Immature natural killer cell (primary cell): ENCODE results near the gene KLF13. TPM values are rescaled to one million over a fixed set of nuclear protein-coding genes. Genes with fewer than 3 reads are reported as not detected.
A peak's percentile ranks its signal among the peaks of the same experiment; 100 is the strongest.

Experiments used
- DNase-seq, 3 donors: peaks; one replicate each; pipeline ENCODE4 v3.0.0; 2022; ENCODE audit warnings: mixed read lengths in 1 of 3
- H3K27ac Mint-ChIP-seq, 6 donors: one replicate each; pipeline ENCODE4 v1.8.0; 2020; ENCODE audit warnings: mixed read lengths in 6 of 6, mild to moderate bottlenecking in 5 of 6, inconsistent platforms in 4 of 6, moderate library complexity in 3 of 6
- H3K27me3 Mint-ChIP-seq, 3 donors: one replicate each; pipeline ENCODE4 v1.8.0; 2020 to 2021; ENCODE audit warnings: low read depth in 3 of 3, mild to moderate bottlenecking in 3 of 3, mixed read lengths in 3 of 3, moderate library complexity in 3 of 3, inconsistent platforms in 1 of 3
- H3K36me3 Mint-ChIP-seq, 3 donors: one replicate each; pipeline ENCODE4 v1.8.0; 2020; ENCODE audit warnings: mixed read lengths in 3 of 3, inconsistent platforms in 2 of 3, mild to moderate bottlenecking in 2 of 3
- H3K4me1 Mint-ChIP-seq, 2 donors: one replicate each; pipeline ENCODE4 v1.8.0; 2020; ENCODE audit warnings: inconsistent platforms in 2 of 2, mild to moderate bottlenecking in 2 of 2, mixed read lengths in 2 of 2, moderate library complexity in 1 of 2
- H3K4me3 Mint-ChIP-seq, 5 donors: one replicate each; pipeline ENCODE4 v1.8.0; 2020; ENCODE audit warnings: mild to moderate bottlenecking in 5 of 5, mixed read lengths in 5 of 5, inconsistent platforms in 3 of 5, moderate library complexity in 3 of 5
- H3K9me3 Mint-ChIP-seq, 6 donors: one replicate each; pipeline ENCODE4 v1.8.0; 2020; ENCODE audit warnings: mild to moderate bottlenecking in 6 of 6, mixed read lengths in 6 of 6, inconsistent platforms in 4 of 6, moderate library complexity in 3 of 6
- polyA plus RNA-seq, 3 donors: library from polyadenylated mRNA; unstranded; fragments of 300-500 nt; fragmentation: Illumina TruSeq; gene quantifications; one replicate each; pipeline ENCODE4 v1.2.3, GENCODE V29; 2021

The KLF13 gene
- polyA plus RNA-seq, 3 donors from 2014 or later: 24.7 to 89.9 (median 47.2) TPM

DNA sequence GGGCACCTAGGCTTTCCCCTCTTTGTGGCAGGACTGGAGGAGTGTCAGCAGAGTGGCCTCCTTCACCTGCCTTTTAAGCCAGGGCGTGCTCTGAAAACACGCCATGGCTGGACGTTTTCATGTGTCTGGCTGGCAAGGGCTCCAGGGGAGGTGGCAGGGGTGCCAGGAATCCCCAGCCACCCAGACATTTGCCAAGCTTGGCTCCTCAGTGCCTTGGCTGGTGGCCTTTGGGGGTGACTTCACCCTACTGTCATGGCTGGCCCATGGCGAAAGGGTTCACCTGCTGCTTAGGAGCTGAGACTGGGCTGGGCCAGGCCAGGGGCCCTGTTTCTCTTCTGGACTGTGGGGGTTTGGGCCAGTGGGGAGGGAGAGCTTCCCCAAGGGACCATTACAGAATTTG, 17.6 kb downstream of the KLF13 start:
- H3K4me1 Mint-ChIP-seq: peaks cover 100% of the 10 kb centered on the region in 2 donors
- peak overlapping the region; percentile 92 to 96 (median 95) for H3K27ac Mint-ChIP-seq
- H3K27me3 Mint-ChIP-seq: peaks cover 29 to 65% (median 49%) of the 10 kb centered on the region in 3 donors
- no peaks in the 10 kb centered on the region for H3K36me3 Mint-ChIP-seq
- no peaks in the 10 kb centered on the region for H3K9me3 Mint-ChIP-seq
- peak overlapping the region; percentile 68 to 89 (median 85) for H3K4me3 Mint-ChIP-seq
- DNase-seq: no peak

DNA sequence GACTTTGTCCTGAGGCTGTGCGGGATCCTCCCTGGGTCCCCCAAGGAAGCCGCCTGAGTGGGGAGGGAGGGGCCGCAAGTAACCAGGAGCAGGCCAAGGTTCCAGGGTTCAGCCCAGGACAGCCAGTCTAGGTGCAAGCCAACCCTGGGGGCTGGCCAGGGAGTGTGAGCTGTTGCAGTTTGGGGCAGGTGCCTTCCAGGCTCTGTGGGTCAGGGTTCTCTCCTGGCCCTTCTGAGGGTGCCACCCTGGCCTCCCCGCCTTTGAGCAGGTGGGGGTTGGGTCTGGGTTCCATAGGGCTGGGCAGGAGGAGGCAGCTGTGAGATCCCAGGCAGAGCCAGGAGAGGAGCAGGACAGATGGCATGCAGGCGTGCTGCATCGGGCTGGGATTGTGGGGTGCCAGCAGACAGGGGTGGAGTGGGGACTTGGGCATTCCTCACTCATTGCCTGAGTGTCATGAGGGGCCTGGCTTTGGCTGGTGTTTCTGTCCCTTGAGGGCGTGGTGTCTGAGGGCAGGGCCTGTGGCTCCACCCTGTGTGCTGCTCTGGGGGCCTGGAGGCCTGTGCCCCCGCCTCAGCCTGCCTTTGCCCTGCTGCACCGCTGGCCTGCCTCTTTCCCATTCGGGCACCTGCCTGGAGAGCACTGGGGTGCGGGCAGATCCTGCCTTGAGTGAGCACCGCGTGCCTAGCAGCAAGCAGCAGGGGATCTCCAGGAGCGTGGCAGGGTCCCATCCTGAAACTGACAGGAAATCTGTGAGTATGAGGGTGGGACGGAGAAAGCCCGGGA, 18.4 kb downstream of the KLF13 start:
- peak overlapping the region; percentile 70 to 85 (median 80) for H3K4me3 Mint-ChIP-seq
- H3K9me3 Mint-ChIP-seq: no peaks in the 10 kb centered on the region
- DNase-seq: no peak
- H3K27ac Mint-ChIP-seq: peak overlapping the region; percentile 92 to 96 (median 95)
- peaks cover 33 to 67% (median 51%) of the 10 kb centered on the region in 3 donors for H3K27me3 Mint-ChIP-seq
- no peaks in the 10 kb centered on the region for H3K36me3 Mint-ChIP-seq
- peaks cover 100% of the 10 kb centered on the region in 2 donors for H3K4me1 Mint-ChIP-seq

DNA sequence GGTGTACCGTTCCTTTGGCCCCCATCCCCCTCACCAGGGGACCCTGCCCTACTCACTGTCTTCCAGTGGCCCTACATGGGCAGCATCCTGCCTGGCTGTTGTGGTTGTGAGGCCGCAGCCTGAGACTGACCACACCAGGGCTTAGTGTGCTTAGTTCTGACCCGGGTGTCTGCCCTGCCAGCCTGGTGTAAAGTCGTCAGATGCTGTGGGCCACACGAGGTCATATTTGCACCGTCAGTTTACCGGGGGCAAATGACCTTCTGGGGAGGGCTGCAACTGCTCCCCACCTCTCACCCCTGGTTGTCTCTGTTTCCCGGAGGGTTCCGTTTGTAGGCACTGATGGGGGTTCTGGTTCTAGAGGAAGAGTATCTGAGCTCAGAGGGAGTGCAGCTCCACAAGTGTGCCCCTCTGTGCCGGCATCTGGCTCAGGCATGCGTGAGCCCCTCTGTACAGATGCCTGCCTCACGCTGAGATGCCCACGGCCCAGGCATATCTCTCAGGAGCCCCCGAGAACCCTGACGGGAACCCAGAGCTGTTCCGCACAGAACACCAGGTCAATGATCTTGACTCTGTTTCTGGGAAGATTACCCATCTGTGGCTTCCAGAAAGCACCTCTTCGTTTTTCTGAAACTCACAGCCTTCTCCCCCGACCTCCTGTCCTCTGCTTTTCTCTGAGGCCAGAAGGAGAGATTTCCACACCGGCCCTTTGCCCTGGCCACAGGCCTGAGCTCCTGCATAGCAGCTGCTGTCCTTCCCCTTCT, 19.2 kb downstream of the KLF13 start:
- peak; percentile 54 to 76 (median 61) for DNase-seq
- Mint-ChIP-seq H3K27ac (peak overlapping the region; percentile 92 to 96 (median 95)), H3K4me1 (peaks cover 100% of the 10 kb centered on the region in 2 donors), H3K27me3 (peaks cover 38 to 70% (median 50%) of the 10 kb centered on the region in 3 donors), H3K36me3 (no peaks in the 10 kb centered on the region), H3K9me3 (no peaks in the 10 kb centered on the region), H3K4me3 (peak overlapping the region; percentile 70 to 85 (median 80))

DNA sequence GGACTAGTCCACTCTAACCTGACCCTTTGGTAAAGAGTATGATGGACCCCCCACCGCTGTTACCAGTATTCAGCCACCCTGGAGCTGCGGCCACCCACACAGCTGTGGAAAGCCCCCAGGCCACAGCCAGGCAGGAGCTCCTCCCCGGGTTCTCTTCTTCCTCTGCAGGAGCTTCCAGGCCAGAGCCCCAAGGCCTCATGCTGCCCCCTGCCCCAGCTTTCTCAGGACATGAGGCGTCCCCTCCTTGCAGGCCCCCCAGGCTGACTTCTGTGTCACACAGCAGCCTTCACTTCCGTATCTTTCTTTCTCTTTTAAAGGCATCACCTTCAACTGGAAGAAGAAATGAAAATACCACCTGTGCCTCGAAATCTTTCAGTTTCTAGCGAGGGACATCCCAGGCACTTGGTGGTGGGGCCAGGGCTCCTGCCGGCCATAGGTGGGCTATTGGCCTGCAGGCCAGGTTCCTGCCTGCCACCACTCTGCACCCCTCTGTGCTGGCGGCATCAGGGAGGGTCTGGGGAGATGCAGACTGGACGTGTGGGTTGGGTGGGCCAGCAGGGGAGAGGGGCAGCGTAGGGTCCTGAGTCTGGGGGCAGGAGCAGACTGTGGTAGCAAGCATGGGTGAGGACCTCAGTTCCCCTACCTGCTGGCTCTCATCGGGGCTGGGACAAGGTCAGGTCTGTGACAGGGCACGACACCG, 19.9 kb downstream of the KLF13 start:
- H3K27ac Mint-ChIP-seq: peak overlapping the region; percentile 92 to 96 (median 95)
- no peaks in the 10 kb centered on the region for H3K36me3 Mint-ChIP-seq
- H3K4me3 Mint-ChIP-seq: peak overlapping the region; percentile 70 to 85 (median 80)
- peaks cover 34 to 69% (median 45%) of the 10 kb centered on the region in 3 donors for H3K27me3 Mint-ChIP-seq
- peaks cover 100% of the 10 kb centered on the region in 2 donors for H3K4me1 Mint-ChIP-seq
- H3K9me3 Mint-ChIP-seq: no peaks in the 10 kb centered on the region
- no peak for DNase-seq

DNA sequence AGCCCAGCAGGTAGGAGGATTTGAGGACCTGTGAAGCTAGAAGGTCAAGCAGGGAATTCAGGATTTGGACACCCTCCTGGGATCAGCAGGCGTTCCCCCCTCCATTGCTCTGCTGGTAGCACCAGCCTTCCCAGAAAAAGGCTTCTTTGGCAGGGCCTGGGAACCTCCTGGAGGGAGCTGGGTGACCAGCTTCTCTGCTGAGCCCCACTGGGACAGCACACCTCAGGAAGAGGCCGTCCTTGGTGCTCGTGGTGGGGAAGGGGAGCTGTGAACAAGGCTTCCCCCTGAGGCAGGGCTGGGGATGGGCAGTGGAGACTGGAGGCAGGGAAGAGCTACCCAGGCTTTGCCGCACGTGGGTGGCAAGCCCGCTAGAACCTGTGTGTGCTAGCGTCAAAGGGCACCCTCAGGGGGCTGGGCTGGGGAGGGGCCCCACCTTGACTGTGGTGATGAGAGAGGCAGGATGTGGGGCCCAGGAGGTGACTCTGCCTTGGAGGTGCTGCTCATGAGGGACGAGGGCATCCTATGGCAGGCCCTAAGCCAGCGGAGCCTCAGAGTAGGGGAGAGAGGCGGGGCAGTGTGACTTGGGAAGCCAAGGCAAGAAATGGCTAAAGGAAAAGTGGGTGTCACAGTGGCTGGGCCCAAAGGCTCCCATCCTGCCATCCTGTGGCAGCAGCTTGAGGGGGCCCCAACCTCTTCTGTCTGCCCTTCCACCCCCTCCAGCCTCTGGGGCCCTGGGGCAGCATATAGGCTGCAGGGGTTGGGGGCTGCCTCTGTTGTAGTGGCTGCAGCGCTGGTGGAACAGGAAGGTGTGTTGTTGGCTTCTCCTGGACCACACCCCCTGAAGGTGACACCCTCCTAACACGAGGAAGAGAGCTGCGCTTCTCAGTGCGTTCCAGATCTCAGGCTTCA, 20.7 kb downstream of the KLF13 start:
- H3K9me3 Mint-ChIP-seq: no peaks in the 10 kb centered on the region
- no peaks in the 10 kb centered on the region for H3K36me3 Mint-ChIP-seq
- peak overlapping the region; percentile 70 to 85 (median 80) for H3K4me3 Mint-ChIP-seq
- H3K4me1 Mint-ChIP-seq: peaks cover 100% of the 10 kb centered on the region in 2 donors
- peak overlapping the region; percentile 92 to 96 (median 95) for H3K27ac Mint-ChIP-seq
- peak; percentile 74 to 77 (median 76) for DNase-seq
- H3K27me3 Mint-ChIP-seq: peaks cover 29 to 70% (median 44%) of the 10 kb centered on the region in 3 donors

DNA sequence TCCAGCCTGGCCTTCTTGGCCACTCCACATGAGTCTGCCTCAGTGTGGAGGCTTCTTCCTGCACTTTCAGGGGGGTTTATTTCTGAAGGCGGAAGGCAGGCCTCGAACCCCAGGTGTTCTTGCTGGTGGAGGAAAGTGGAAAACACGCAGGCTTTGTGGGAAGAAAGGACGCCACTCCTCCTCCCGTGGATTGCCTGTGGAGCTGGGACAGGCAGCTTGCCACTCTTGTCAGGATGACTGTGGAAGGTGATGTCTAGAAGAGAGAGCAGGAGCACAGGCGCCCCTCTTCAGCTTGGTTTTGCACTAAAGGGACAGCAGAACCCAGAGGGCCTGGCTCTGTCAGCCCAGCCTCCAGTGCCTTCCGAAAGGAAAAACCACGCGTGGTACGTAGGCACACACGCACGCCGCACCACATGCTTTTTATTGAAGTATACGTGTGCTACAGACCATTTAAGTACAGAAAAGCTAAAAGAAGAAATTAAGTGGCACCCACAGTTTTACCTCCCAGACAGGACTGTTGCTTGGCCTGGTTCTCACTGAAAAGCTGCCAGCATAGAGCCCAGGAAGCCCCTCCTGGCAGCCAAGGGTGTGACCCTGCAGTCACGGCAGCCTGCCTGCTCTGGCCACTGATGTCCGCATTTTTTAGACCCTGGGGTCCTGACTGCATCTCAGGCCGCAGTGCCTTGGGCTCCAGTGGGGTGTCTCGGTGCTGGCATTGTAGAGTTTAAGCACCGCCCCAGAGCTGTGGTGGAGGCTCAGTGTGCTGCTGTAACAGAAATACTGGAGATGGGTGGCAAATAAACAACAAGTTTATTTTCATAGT, 21.6 kb downstream of the KLF13 start:
- Mint-ChIP-seq H3K4me3 (peak overlapping the region; percentile 53 to 85 (median 70)), H3K4me1 (peaks cover 100% of the 10 kb centered on the region in 2 donors), H3K27me3 (peaks cover 32 to 71% (median 53%) of the 10 kb centered on the region in 3 donors)

DNA sequence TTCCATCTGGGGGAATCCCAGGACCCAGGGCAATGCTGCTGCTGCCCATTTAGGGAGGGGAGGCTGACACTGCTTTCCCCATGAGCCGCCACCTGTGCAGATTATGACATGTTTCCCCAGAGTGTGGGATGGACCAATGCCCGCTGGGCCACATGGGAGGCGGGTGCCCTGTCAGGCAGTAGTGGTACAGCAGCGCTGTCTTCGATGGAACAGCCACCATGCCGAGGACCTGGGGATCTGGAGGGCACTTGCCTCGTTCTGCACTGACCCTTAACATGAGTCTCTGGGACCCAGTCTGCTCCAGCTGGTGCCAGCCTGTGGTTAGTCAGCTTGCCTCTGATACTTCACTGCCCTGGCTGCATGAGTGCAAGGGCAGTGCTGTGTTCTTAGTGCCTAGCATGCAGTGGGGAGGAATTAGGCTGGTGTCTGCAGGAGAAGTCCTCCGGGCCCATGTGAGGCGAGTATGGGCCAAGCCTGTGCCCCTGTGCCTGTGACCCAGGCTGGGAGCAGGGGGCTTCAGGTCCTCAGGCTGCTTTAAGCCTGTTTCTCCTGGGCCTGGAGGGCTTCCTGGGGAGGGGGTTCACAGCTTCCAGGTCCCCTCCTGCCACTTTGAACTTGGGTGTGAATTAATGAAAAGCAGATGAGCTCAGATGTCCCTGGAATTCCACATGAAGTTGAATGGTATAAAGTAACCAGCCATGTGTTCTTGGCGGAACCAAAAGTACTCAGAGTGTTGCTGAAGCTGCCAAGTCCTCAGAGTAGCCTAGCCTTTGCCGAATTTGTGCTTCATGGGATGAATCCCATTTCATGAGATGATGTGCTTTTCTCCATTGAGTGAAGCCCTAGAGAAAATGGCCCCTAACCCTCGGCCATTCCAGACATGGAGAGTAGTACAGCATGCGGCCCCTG, 22.9 kb downstream of the KLF13 start:
- Mint-ChIP-seq H3K27ac (peak overlapping the region; percentile 87 to 99 (median 95)), H3K27me3 (peaks cover 36 to 74% (median 49%) of the 10 kb centered on the region in 3 donors), H3K4me3 (peak overlapping the region in 4 of 5 donors; percentile 25 to 85 (median 50)), H3K36me3 (peaks cover 0 to under 1% (median 0%) of the 10 kb centered on the region in 3 donors), H3K9me3 (no peaks in the 10 kb centered on the region), H3K4me1 (peaks cover 97 to 100% of the 10 kb centered on the region in 2 donors)
- no peak for DNase-seq

More for the DNA sequence above, 21.6 kb downstream of the KLF13 start:
- Mint-ChIP-seq H3K9me3 (no peaks in the 10 kb centered on the region), H3K36me3 (no peaks in the 10 kb centered on the region), H3K27ac (peak overlapping the region; percentile 92 to 98 (median 95))
- DNase-seq: no peak

DNA sequence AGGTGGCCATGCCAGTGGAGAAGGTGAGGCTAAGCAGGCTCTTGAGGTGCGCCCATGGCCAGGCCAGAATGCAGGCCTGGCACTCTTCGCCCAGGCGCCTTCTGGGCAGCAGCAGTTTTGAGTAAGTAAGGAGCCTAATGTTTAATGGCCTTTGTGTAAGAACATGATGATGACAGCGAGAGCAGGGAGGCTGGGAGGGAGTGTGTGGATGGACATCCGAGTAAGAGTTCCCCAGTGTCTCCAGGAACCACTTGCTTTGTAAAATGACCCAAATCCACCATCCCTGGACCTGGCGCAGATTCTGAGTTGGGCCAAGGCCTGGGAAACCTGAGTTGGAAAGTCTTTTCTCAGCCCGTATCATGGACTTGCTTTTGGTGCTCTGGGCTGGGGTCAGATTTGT, 24.1 kb downstream of the KLF13 start:
- Mint-ChIP-seq H3K4me3 (peak overlapping the region in 4 of 5 donors; percentile 38 to 82 (median 73)), H3K4me1 (peaks cover 97 to 100% of the 10 kb centered on the region in 2 donors), H3K36me3 (peaks cover 0 to 11% (median 3%) of the 10 kb centered on the region in 3 donors), H3K9me3 (no peaks in the 10 kb centered on the region), H3K27me3 (peaks cover 38 to 69% (median 42%) of the 10 kb centered on the region in 3 donors), H3K27ac (peak overlapping the region; percentile 92 to 99 (median 96))
- DNase-seq: no peak

DNA sequence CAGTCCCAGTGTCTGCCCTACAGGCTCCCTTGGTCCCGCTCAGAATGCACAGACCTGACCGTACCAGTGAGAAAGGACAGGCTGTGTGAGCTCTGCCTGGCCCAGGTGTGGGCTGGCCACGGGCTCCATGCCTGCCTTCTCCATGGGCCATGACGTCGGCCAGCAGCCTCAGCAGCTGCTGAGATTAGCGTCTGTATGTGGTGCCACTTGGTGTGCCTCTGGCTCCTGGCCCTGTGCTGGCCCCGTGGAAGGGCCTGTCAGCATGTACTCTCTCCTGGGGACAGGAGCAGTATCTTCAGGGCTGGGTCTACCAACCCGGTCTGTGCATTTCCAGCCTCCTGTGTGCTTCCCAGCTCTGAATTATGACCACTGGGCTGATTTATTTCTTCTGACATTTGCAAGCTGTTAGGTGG, 25.7 kb downstream of the KLF13 start:
- H3K4me1 Mint-ChIP-seq: peaks cover 97 to 100% of the 10 kb centered on the region in 2 donors
- H3K27me3 Mint-ChIP-seq: peaks cover 27 to 72% (median 37%) of the 10 kb centered on the region in 3 donors
- peaks cover 3 to 19% (median 8%) of the 10 kb centered on the region in 3 donors for H3K36me3 Mint-ChIP-seq
- DNase-seq: no peak
- H3K27ac Mint-ChIP-seq: peak overlapping the region; percentile 92 to 99 (median 96)
- peak overlapping the region; percentile 77 to 92 (median 86) for H3K4me3 Mint-ChIP-seq
- no peaks in the 10 kb centered on the region for H3K9me3 Mint-ChIP-seq

DNA sequence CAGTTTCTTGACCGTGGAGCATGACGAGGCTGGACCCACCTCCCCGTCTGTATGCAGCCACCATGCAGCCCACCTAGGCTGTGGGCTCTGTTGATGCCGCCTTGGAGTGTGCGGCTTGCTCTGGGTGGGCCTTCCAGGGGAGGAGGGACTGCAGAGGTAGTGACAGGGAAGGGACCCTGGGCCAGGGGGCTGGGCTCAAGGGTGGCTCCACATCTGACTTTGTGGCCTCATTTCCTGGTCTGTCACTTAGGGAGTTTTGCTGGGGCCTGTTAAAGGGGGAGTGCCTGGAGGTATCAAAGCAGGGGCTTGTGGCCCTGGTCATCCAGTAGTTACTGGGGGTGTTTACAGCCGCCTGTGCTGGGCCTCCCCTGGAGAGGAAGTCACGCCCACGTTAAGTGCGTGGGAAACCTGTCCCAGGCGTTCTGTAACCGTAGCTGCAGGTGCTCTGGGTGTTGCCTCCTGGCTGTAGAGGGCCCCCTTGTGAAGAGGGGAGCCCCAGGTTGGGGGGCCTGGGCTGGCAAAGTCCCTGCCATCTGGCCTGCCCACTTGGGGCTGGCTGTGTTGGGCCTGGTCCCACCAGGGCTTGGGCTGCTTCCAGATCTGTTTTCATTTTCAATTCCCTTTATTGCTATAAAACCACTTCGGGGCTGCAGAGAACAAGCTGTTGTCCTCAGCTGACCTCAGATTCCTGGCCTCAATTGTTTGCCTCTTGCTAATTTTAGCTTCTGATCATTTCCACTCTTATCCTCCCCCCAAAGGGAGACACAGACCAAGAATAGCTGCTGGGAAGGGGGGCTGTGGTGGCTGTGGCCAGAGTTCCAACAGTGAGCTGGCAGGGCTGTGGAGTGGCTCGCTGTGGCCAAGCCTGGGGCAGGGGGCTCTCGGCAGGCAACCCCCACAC, 26.5 kb downstream of the KLF13 start:
- DNase-seq: peak; percentile 60 to 73 (median 64)
- Mint-ChIP-seq H3K36me3 (peaks cover 3 to 19% (median 8%) of the 10 kb centered on the region in 3 donors), H3K27me3 (peaks cover 26 to 69% (median 32%) of the 10 kb centered on the region in 3 donors), H3K27ac (peak overlapping the region; percentile 92 to 99 (median 96)), H3K4me3 (peak overlapping the region; percentile 77 to 92 (median 86)), H3K9me3 (no peaks in the 10 kb centered on the region), H3K4me1 (peaks cover 97 to 100% of the 10 kb centered on the region in 2 donors)
